Measurements from ENCODE around the gene ZNF83. TPM values are rescaled to one million over a fixed set of nuclear protein-coding genes. Genes with fewer than 3 reads are reported as not detected.
"Not testable (repeated sequence)": the region's sequence is repeated elsewhere in the genome, so short reads cannot be mapped to it uniquely, and the experiment has no call there.

Gene ZNF83
- total RNA-seq, 1 donor from 2014 or later: 43.7 TPM

DNA sequence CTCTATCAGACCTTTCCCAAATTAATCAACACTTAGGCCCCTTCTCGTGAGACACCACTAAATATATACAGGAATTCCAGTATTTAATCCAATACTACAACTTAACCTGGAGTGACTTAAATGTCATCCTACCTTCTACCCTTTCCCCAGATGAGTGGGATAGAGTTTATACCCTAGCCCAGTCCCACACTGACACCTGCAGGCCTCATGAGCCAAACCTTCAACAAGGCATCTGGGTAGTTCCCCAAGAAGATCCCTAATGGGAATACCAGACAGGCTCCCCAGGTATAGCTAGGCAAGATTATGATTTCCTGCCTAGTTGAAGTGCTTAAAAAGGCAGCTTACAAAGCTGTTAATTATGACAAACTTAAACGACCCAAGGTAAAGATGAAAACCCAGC lies 15.9 kb downstream of the ZNF83 start:
- peaks cover 49% of the 10 kb centered on the region for H3K36me3 ChIP-seq
- intact Hi-C loops (cut with DNase I): no loop called here
- no peaks in the 10 kb centered on the region for H3K4me1 ChIP-seq
- no peak overlapping the region for H3K4me3 ChIP-seq
- no peak for DNase-seq
- H3K9me3 ChIP-seq: no peaks in the 10 kb centered on the region
- ATAC-seq: no peak
- TF ChIP-seq, protein P1, sequence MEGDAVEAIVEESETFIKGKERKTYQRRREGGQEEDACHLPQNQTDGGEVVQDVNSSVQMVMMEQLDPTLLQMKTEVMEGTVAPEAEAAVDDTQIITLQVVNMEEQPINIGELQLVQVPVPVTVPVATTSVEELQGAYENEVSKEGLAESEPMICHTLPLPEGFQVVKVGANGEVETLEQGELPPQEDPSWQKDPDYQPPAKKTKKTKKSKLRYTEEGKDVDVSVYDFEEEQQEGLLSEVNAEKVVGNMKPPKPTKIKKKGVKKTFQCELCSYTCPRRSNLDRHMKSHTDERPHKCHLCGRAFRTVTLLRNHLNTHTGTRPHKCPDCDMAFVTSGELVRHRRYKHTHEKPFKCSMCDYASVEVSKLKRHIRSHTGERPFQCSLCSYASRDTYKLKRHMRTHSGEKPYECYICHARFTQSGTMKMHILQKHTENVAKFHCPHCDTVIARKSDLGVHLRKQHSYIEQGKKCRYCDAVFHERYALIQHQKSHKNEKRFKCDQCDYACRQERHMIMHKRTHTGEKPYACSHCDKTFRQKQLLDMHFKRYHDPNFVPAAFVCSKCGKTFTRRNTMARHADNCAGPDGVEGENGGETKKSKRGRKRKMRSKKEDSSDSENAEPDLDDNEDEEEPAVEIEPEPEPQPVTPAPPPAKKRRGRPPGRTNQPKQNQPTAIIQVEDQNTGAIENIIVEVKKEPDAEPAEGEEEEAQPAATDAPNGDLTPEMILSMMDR (IDR thresholded peaks at IDR 0.05): no peak
- H3K27ac ChIP-seq: no peak overlapping the region
- no peaks in the 10 kb centered on the region for H3K27me3 ChIP-seq

DNA sequence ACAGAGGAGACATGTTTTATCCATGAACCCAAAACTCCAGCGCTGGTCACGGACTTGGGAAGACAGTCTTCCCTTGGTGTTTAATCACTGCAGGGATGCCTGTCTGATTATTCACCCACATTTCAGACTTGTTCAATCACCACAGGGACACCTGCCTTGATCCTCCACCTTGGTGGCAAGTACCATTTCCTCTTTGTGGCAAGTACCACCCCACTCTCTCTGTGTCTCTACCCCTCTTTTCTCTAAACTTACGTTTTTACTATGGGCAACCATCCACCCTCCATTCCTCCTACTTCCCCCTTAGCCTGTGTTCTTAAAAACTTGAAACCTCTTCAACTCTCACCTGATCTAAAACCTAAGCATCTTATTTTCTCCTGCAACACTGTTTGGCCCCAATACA lies 16.8 kb downstream of the ZNF83 start:
- H3K36me3 ChIP-seq: peaks cover 57% of the 10 kb centered on the region
- H3K27me3 ChIP-seq: no peaks in the 10 kb centered on the region
- ATAC-seq (no peak), DNase-seq (no peak)
- no peaks in the 10 kb centered on the region for H3K9me3 ChIP-seq
- no peak overlapping the region for H3K27ac ChIP-seq
- TF ChIP-seq, protein P1 (IDR thresholded peaks at IDR 0.05): no peak
- H3K4me3 ChIP-seq: no peak overlapping the region
- intact Hi-C loops (cut with DNase I): no loop called here
- no peaks in the 10 kb centered on the region for H3K4me1 ChIP-seq

DNA sequence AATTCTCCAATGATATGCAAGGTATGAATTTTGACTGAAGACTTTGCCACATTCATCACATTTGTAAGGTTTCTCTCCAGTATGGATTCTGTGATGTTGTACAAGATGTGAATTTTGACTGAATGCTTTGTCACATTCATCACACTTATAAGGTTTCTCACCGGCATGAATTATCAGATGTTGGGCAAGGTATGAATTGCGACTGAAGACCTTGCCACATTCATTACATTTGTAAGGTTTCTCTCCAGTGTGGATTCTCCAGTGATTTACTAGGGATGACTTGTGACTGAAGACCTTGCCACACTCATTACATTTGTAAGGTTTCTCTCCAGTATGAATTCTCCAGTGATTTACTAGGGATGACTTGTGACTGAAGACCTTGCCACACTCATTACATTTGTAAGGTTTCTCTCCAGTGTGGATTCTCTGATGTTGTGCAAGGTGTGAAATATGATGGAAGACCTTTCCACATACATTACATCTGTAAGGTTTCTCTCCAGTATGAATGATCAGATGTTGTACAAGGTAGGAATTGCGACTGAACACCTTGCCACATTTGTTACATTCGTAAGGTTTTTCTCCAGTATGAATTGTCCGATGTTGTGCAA lies 24.8 kb downstream of the ZNF83 start:
- peaks cover 22% of the 10 kb centered on the region for H3K9me3 ChIP-seq
- TF ChIP-seq, protein P1 (IDR thresholded peaks at IDR 0.05): no peak
- ATAC-seq (no peak), DNase-seq (no peak)
- H3K36me3 ChIP-seq: peaks cover 26% of the 10 kb centered on the region
- no peaks in the 10 kb centered on the region for H3K27me3 ChIP-seq
- intact Hi-C loops (cut with DNase I): no loop called here
- H3K4me3 ChIP-seq: no peak overlapping the region
- no peak overlapping the region for H3K27ac ChIP-seq
- no peaks in the 10 kb centered on the region for H3K4me1 ChIP-seq

DNA sequence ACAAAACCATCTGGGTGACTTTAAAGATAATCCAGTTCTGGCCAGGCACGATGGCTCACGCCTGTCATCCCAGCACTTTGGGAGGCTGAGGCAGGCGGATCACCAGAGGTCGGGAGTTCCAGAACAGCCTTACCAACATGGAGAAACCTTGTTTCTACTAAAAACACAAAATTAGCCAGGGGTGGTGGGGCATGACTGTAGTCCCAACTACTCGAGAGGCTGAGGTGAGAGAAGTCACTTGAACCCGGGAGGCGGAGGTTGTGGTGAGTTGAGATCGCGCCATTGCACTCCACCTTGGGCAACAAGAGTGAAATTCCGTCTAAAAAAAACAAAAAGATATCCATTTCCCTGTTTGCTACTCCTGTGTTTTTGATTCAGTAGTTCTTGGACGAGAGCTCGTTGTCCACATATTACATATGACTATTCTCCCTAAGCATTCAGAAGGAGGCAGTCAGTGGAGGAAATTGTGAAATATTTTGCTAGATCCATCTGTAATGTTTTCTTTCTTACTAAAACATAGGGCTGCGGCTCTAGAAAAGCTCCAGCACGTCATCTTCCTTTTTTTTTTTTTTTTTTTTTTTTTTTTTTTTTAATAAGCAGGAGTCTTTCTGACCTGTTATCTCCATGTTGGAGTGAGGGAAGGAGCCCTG lies 34.5 kb downstream of the ZNF83 start:
- TF ChIP-seq, protein P1 (IDR thresholded peaks at IDR 0.05): no peak
- intact Hi-C loops (cut with DNase I): no loop called here
- no peak for ATAC-seq
- no peak overlapping the region for H3K27ac ChIP-seq
- H3K27me3 ChIP-seq: no peaks in the 10 kb centered on the region
- H3K36me3 ChIP-seq: no peaks in the 10 kb centered on the region
- H3K4me1 ChIP-seq: peaks cover 13% of the 10 kb centered on the region
- H3K9me3 ChIP-seq: no peaks in the 10 kb centered on the region
- peak; percentile 22 for DNase-seq
- H3K4me3 ChIP-seq: no peak overlapping the region

DNA sequence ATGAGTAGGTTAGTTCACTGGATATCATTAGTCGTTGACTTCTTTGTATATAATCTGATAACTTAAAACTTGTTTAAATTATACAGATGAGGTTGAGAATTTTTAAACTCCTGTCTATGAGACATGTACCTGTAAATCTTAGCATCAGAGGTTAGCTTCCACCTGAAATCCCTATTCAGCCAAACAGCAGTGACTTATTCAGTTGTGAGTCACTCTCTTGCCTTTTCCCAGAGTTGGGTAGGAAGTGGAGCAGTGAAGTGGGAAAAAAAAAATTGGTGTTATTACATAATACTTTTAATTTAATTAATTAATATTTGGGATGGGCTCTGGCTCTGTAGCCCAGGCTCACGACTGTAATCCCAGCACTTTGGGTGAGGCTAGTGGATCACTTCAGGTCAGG lies 35.2 kb downstream of the ZNF83 start:
- intact Hi-C loops (cut with DNase I): no loop called here
- no peak for DNase-seq
- no peaks in the 10 kb centered on the region for H3K9me3 ChIP-seq
- peaks cover 13% of the 10 kb centered on the region for H3K4me1 ChIP-seq
- no peak overlapping the region for H3K27ac ChIP-seq
- H3K36me3 ChIP-seq: no peaks in the 10 kb centered on the region
- no peak for ATAC-seq
- no peak overlapping the region for H3K4me3 ChIP-seq
- H3K27me3 ChIP-seq: no peaks in the 10 kb centered on the region
- TF ChIP-seq, protein P1 (IDR thresholded peaks at IDR 0.05): no peak

DNA sequence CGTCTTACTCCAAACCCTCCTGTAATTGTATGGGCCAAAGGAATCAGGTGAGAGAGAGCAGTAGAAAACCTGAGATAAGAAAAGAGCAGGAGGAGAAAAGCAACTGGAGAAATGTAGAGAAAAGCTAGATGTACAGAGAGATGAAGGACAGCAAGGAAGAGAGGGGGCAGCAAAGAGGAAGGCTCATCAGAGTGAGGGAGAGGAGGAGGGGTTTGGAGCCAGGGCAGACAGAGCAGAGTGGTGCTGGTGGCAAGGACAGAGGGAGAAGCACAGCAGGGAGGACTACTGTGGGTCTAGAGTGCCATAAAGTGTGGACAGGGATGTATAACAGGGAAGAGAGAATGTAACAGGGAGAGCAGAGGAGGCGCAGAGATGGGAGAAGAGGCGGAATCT lies 36.2 kb downstream of the ZNF83 start:
- ATAC-seq; H3K27me3 ChIP-seq; H3K36me3 ChIP-seq; intact Hi-C loops (cut with DNase I); H3K9me3 ChIP-seq: not testable (repeated sequence)
- peak overlapping the region; percentile 86 for H3K4me3 ChIP-seq
- H3K27ac ChIP-seq: peak overlapping the region; percentile 71
- peaks cover 13% of the 10 kb centered on the region for H3K4me1 ChIP-seq
- DNase-seq: peak; percentile 5

Measured in upper lobe of right lung (tissue), 1 donor.